Spinal cord (tissue), 10 donors: Measurements from ENCODE around the gene ARSK. TPM values are rescaled to one million over a fixed set of nuclear protein-coding genes. Genes with fewer than 3 reads are reported as not detected.

Experiments used
- DNase-seq, 6 donors: peaks; one replicate each; pipeline versions ENCODE4 v3.0.0 to v3.0.0-alpha.2; 2013 to 2015; ENCODE audit warnings: low spot score in 6 of 6, low read depth in 4 of 6
- H3K27ac ChIP-seq: one replicate; pipeline ENCODE4 v1.5.1; 2013; ENCODE audit warnings: low read depth, low read length, control low read depth
- H3K27me3 ChIP-seq: one replicate; pipeline ENCODE4 v1.6.1; 2013; ENCODE audit warnings: low read length; ENCODE audit not compliant: control insufficient read depth, insufficient read depth
- H3K36me3 ChIP-seq: one replicate; pipeline ENCODE4 v1.6.1; 2013; ENCODE audit warnings: low read length; ENCODE audit not compliant: control insufficient read depth, insufficient read depth
- H3K4me1 ChIP-seq: one replicate; pipeline ENCODE4 v1.6.1; 2013; ENCODE audit warnings: low read length; ENCODE audit not compliant: control insufficient read depth, insufficient read depth
- H3K4me3 ChIP-seq: one replicate; pipeline ENCODE4 v1.5.1; 2013; ENCODE audit warnings: low read depth, low read length, control low read depth
- H3K9me3 ChIP-seq: one replicate; pipeline ENCODE4 v1.6.1; 2013; ENCODE audit warnings: low read length; ENCODE audit not compliant: control insufficient read depth, insufficient read depth
- WGBS: methylation state at CpG from one replicate; pipeline ENCODE4 v1.1.5; 2013; ENCODE audit warnings: missing lambda C conversion rate; ENCODE audit not compliant: insufficient coverage; 5-methylcytosine and 5-hydroxymethylcytosine counted together
- polyA plus RNA-seq, 2 donors: library from polyadenylated mRNA; unstranded; fragments of 120-200 nt; gene quantifications; one replicate each; pipeline ENCODE4 v1.2.1, GENCODE V29; 2013; ENCODE audit not compliant: insufficient read length in 2 of 2
- small RNA-seq: library from RNA; depleted of rRNA; stranded (forward); fragments of <200 nt; gene quantifications from one replicate; pipeline ENCODE3, GENCODE V24; 2014; ENCODE audit warnings: low replicate concordance
- total RNA-seq, 2 donors: library from RNA; depleted of rRNA in 1 of 2; stranded (reverse); fragments of 120-200 nt in 1 of 2; fragments of >200 nt in 1 of 2; gene quantifications; one replicate each; pipeline versions ENCODE4 v1.2.3 to v1.2.4, GENCODE V29; 2013 to 2014
- donor health status: healthy.

Gene ARSK
- total and polyA plus RNA-seq, 4 donors: 8.7 to 11.6 (median 9.4) TPM

GRCh38 chr5:95652849-95653248, 97.9 kb downstream of the ARSK start:
- H3K4me1 ChIP-seq: no peaks in the 10 kb centered on the region
- H3K36me3 ChIP-seq: no peaks in the 10 kb centered on the region
- no peak overlapping the region for H3K4me3 ChIP-seq
- no peaks in the 10 kb centered on the region for H3K9me3 ChIP-seq
- WGBS: 42% methylated on average over 1 of the region's 1 CpG
- no peak for DNase-seq
- H3K27me3 ChIP-seq: no peaks in the 10 kb centered on the region
- H3K27ac ChIP-seq: no peak overlapping the region

- Histone ChIP-seq H3K4me3 (no peak overlapping the region), H3K4me1 (no peaks in the 10 kb centered on the region), H3K27ac (no peak overlapping the region), H3K27me3 (no peaks in the 10 kb centered on the region), H3K36me3 (no peaks in the 10 kb centered on the region), H3K9me3 (no peaks in the 10 kb centered on the region)
- no peak for DNase-seq
- no CpG with 5 or more reads among the region's 3 CpGs for WGBS
Measured at GRCh38 chr5:95654196-95654595, 99.3 kb downstream of the ARSK start.

Small RNA genes within 50 kb of the gene (small RNA-seq; reads per million reads assigned to genes)
- not detected for gene RNU6-308P

Other genes with a start within 250 kb of the ARSK start
- gene FAM81B, start 163.7 kb upstream of the ARSK start, total RNA-seq: 10 to 100 TPM in 1 of 2 donors, 1 to 10 TPM in 1; 2.4 to 26.9 TPM
- gene FAM81B, start 163.7 kb upstream of the ARSK start, polyA plus RNA-seq: 10 to 100 TPM in 1 of 2 donors, 1 to 10 TPM in 1; 5.4 to 13.9 TPM
- 100 to 1,000 TPM in 1 of 2 donors, 10 to 100 TPM in 1; 93.4 to 169 TPM for gene SKIC3, start 124 bp upstream of the ARSK start, total RNA-seq
- 10 to 100 TPM; 59.0 to 64.5 TPM for gene SKIC3, start 124 bp upstream of the ARSK start, polyA plus RNA-seq
- gene GPR150, start 65.0 kb downstream of the ARSK start, total RNA-seq: under 1 TPM; 0.06 to 0.50 TPM
- gene GPR150, start 65.0 kb downstream of the ARSK start, polyA plus RNA-seq: under 1 TPM; 0.42 to 0.57 TPM
- 1 to 10 TPM; 6.2 to 6.8 TPM for gene RFESD, start 91.7 kb downstream of the ARSK start, total RNA-seq
- 1 to 10 TPM; 2.3 to 2.9 TPM for gene RFESD, start 91.7 kb downstream of the ARSK start, polyA plus RNA-seq
- 1 to 10 TPM in 1 of 2 donors, under 1 TPM in 1; 0.40 to 1.2 TPM for gene SPATA9, start 127.9 kb downstream of the ARSK start, total RNA-seq
- gene SPATA9, start 127.9 kb downstream of the ARSK start, polyA plus RNA-seq: 1 to 10 TPM; 1.6 to 1.7 TPM
- 100 to 1,000 TPM in 1 of 2 donors, 10 to 100 TPM in 1; 91.0 to 182 TPM for gene RHOBTB3, start 176.2 kb downstream of the ARSK start, total RNA-seq
- gene RHOBTB3, start 176.2 kb downstream of the ARSK start, polyA plus RNA-seq: 10 to 100 TPM; 44.2 to 68.6 TPM